Measurements from ENCODE around the gene TMEM37. TPM values are rescaled to one million over a fixed set of nuclear protein-coding genes. Genes with fewer than 3 reads are reported as not detected.

Gene TMEM37
- total RNA-seq, 2 donors from 2014 or later = 24.3 to 52.1 TPM

DNA sequence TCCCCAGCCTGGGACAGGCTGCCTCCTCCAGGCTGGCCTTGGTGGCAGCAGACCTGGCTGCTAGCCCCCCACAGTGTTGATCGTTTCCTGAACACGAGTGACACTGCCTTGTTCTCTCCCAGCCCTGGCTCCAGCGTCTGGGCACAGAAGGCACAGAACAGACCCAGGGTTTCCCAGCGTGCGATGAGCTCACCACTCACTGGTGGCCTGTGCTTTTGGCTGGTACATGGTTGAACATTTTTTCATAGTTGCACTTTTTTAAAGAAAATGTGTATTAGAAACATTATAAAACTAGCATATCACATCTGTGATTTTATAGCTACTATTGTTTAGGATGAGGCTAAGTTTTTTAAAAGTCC lies 51.7 kb downstream of the TMEM37 start:
- TF ChIP-seq, protein P1, sequence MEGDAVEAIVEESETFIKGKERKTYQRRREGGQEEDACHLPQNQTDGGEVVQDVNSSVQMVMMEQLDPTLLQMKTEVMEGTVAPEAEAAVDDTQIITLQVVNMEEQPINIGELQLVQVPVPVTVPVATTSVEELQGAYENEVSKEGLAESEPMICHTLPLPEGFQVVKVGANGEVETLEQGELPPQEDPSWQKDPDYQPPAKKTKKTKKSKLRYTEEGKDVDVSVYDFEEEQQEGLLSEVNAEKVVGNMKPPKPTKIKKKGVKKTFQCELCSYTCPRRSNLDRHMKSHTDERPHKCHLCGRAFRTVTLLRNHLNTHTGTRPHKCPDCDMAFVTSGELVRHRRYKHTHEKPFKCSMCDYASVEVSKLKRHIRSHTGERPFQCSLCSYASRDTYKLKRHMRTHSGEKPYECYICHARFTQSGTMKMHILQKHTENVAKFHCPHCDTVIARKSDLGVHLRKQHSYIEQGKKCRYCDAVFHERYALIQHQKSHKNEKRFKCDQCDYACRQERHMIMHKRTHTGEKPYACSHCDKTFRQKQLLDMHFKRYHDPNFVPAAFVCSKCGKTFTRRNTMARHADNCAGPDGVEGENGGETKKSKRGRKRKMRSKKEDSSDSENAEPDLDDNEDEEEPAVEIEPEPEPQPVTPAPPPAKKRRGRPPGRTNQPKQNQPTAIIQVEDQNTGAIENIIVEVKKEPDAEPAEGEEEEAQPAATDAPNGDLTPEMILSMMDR (IDR thresholded peaks at IDR 0.05) = no peak

GRCh38 chr2:119483896-119484718 lies 52.5 kb downstream of the TMEM37 start:
- H3K4me1 ChIP-seq = peaks cover 6% of the 10 kb centered on the region
- H3K9me3 ChIP-seq = no peaks in the 10 kb centered on the region
- TF ChIP-seq, protein P1 (IDR thresholded peaks at IDR 0.05) = no peak
- no peaks in the 10 kb centered on the region for H3K36me3 ChIP-seq
- H3K9ac ChIP-seq (ENCODE audit: low read depth in 2 of 2, low read length in 2 of 2) = no peak overlapping the region
- intact Hi-C loops (cut with DNase I) = no loop called here
- H3K27ac ChIP-seq = no peak overlapping the region
- H3K27me3 ChIP-seq = no peaks in the 10 kb centered on the region
- no peak for DNase-seq
- no peak overlapping the region for H3K4me3 ChIP-seq

More for the DNA sequence above, 51.7 kb downstream of the TMEM37 start:
- Histone ChIP-seq H3K4me3 (no peak overlapping the region), H3K27me3 (no peaks in the 10 kb centered on the region), H3K4me1 (peaks cover 5% of the 10 kb centered on the region), H3K9ac (ENCODE audit: low read depth in 2 of 2, low read length in 2 of 2) (no peak overlapping the region), H3K27ac (no peak overlapping the region), H3K36me3 (no peaks in the 10 kb centered on the region), H3K9me3 (no peaks in the 10 kb centered on the region)
- no peak for DNase-seq
- intact Hi-C loops (cut with DNase I) = no loop called here

- no peak overlapping the region for H3K9ac ChIP-seq (ENCODE audit: low read depth in 2 of 2, low read length in 2 of 2)
- TF ChIP-seq, protein P1 (IDR thresholded peaks at IDR 0.05) = no peak
- no peaks in the 10 kb centered on the region for H3K27me3 ChIP-seq
- no peaks in the 10 kb centered on the region for H3K9me3 ChIP-seq
- H3K4me1 ChIP-seq = peaks cover 11% of the 10 kb centered on the region
- no peak for DNase-seq
- intact Hi-C loops (cut with DNase I) = no loop called here
- H3K4me3 ChIP-seq = no peak overlapping the region
- H3K36me3 ChIP-seq = no peaks in the 10 kb centered on the region
- no peak overlapping the region for H3K27ac ChIP-seq
Observed at GRCh38 chr2:119484834-119485233, 53.2 kb downstream of the TMEM37 start.

DNA sequence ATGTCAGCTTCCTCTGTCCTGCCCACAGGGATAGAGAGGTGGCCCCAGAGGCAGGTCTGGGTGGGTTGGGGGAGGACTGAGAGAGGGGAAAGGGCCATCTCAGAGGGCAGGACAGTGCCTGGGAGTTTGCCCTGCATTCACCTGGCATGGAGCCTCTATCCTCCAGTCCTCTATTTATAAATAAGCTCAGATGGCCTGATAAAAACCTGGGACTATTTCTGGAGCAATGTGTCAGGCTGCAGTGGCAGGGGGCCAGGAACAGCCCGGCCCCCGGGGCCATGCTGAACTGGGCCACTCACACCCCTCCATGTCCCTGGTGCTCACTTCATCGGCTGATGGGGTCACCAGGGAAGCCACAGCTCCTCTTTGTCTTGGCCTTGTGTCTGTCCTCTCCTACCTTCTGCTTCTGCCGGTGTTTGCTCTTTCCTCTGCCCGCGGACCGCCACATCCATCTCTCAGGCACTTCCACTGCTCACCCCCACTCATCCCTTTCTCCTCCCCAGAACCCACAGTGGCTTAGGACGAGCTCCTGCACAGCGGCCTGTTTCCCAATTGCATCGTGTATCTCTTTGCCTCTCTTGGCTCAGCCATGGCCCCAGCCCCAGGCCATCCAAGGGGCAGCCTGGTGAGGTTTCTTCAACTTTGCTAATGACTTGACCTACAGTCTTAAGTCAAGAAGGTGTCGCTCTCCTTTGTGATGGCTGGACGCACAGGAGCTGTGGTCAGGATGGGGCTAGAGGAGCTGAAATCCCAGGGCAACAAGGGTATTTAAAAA lies 53.9 kb downstream of the TMEM37 start:
- TF ChIP-seq, protein P1 (IDR thresholded peaks at IDR 0.05) = no peak
- H3K4me1 ChIP-seq = peaks cover 14% of the 10 kb centered on the region
- no peaks in the 10 kb centered on the region for H3K27me3 ChIP-seq
- DNase-seq = no peak
- no peaks in the 10 kb centered on the region for H3K36me3 ChIP-seq
- intact Hi-C loops (cut with DNase I) = no loop called here
- no peaks in the 10 kb centered on the region for H3K9me3 ChIP-seq
- no peak overlapping the region for H3K9ac ChIP-seq (ENCODE audit: low read depth in 2 of 2, low read length in 2 of 2)
- no peak overlapping the region for H3K27ac ChIP-seq
- no peak overlapping the region for H3K4me3 ChIP-seq

- TF ChIP-seq, protein P1 (IDR thresholded peaks at IDR 0.05) = no peak
- Histone ChIP-seq H3K9me3 (no peaks in the 10 kb centered on the region), H3K4me1 (peaks cover 14% of the 10 kb centered on the region), H3K36me3 (no peaks in the 10 kb centered on the region), H3K27ac (no peak overlapping the region), H3K9ac (ENCODE audit: low read depth in 2 of 2, low read length in 2 of 2) (no peak overlapping the region), H3K27me3 (no peaks in the 10 kb centered on the region), H3K4me3 (no peak overlapping the region)
- no peak for DNase-seq
- intact Hi-C loops (cut with DNase I) = no loop called here
Observed at GRCh38 chr2:119486196-119486827, 54.7 kb downstream of the TMEM37 start.
